HepG2 (cell line): ENCODE results near the gene COA3. TPM values are rescaled to one million over a fixed set of nuclear protein-coding genes. Genes with fewer than 3 reads are reported as not detected.

Source experiments
- ATAC-seq: fragments of 200-7000 bp; cut with Tn5 transposase; 3 replicates; pipeline ENCODE4 v1.9.1; 2020; ENCODE audit warnings: mild to moderate bottlenecking, moderate library complexity
- BruUV-seq: library from RNA; stranded (reverse); fragments of 400-500 nt; replicated peaks from 2 replicates; lab custom pipeline; 2021; lab: Mats Ljungman, UMichigan
- CTCF ChIA-PET: fragments of 300-600 bp; formaldehyde crosslinking; extraction: SDS; loops from one replicate; lab custom pipeline; 2021; ENCODE audit warnings: low total read pairs, inconsistent platforms, low intra/inter-chr PET ratio; lab: Yijun Ruan, JAX
- POLR2A ChIA-PET: fragments of 350-600 bp; sonication (Branson Sonifier 250); formaldehyde crosslinking; loops from one replicate; lab custom pipeline; 2020; ENCODE audit warnings: antibody characterized with exemption, inconsistent platforms; lab: Yijun Ruan, JAX
- DNase-seq: peaks from one replicate; pipeline ENCODE4 v3.0.0-alpha.2; 2015; ENCODE audit warnings: low spot score
- FAIRE-seq: peaks from 3 replicates; lab custom pipeline; 2011; peaks lifted over from hg19 to GRCh38; lab: Jason Lieb, UNC
- H2AFZ ChIP-seq: one replicate; pipeline ENCODE4 v1.6.1; 2011; ENCODE audit warnings: low read length, inconsistent platforms
- H3K27ac ChIP-seq: fragments of 300-600 bp; 3 replicates; pipeline ENCODE4 v1.8.0; 2011; ENCODE audit warnings: mixed run types, mild to moderate bottlenecking, mixed read lengths, low read length, inconsistent platforms; ENCODE audit not compliant: insufficient read depth; ENCODE audit errors: extremely low read length
- H3K27me3 ChIP-seq, 2 experiments: fragments of 200-600 bp in 1 of 2; 2 replicates in 1 of 2; 3 replicates in 1 of 2; pipeline versions ENCODE4 v1.6.0 to v1.8.0; 2011; ENCODE audit warnings: low read length in 2 of 2, mild to moderate bottlenecking in 2 of 2, moderate library complexity in 2 of 2, inconsistent platforms in 1 of 2; ENCODE audit not compliant: insufficient read depth in 2 of 2, control insufficient read depth in 1 of 2
- H3K36me3 ChIP-seq, 2 experiments: fragments of 200-600 bp in 1 of 2; replicated peaks in 1 of 2; 2 replicates in 1 of 2; 3 replicates in 1 of 2; pipeline versions ENCODE4 v1.5.1 to v1.8.0; 2011; ENCODE audit warnings: low read length in 2 of 2, inconsistent platforms in 1 of 2; ENCODE audit not compliant: insufficient read depth in 2 of 2, control insufficient read depth in 1 of 2
- H3K4me1 ChIP-seq: 2 replicates; pipeline ENCODE4 v1.5.1; 2012; ENCODE audit warnings: low read length, inconsistent platforms; ENCODE audit not compliant: insufficient read depth
- H3K4me2 ChIP-seq: 2 replicates; pipeline ENCODE4 v1.6.0; 2011; ENCODE audit warnings: low read depth, low read length, inconsistent platforms
- H3K4me3 ChIP-seq, 3 experiments: fragments of 200-600 bp in 1 of 3; sonication (generic), shearing (Covaris generic) in 1 of 3; replicated peaks in 1 of 3; 2 replicates each; pipeline ENCODE4 v1.5.1; 2011 to 2016; ENCODE audit warnings: low read length in 3 of 3, inconsistent platforms in 2 of 3, low read depth in 2 of 3, mild to moderate bottlenecking in 2 of 3, control low read depth in 1 of 3, mixed read lengths in 1 of 3; ENCODE audit not compliant: insufficient read depth in 1 of 3
- H3K79me2 ChIP-seq: one replicate; pipeline ENCODE4 v1.6.1; 2011; ENCODE audit warnings: low read length, inconsistent platforms; ENCODE audit not compliant: insufficient read depth
- H3K9ac ChIP-seq: 2 replicates; pipeline ENCODE4 v1.6.0; 2011; ENCODE audit warnings: mild to moderate bottlenecking, low read depth, low read length, inconsistent platforms; ENCODE audit not compliant: insufficient read depth
- H3K9me3 ChIP-seq: 2 replicates; pipeline ENCODE4 v1.5.1; 2012; ENCODE audit warnings: mild to moderate bottlenecking, low read length
- H4K20me1 ChIP-seq: 2 replicates; pipeline ENCODE4 v1.6.0; 2011; ENCODE audit warnings: inconsistent platforms, mild to moderate bottlenecking, low read length, moderate library complexity; ENCODE audit not compliant: insufficient read depth
- CEBPB ChIP-seq: IDR thresholded peaks from 2 replicates; pipeline ENCODE4 v1.6.1; 2011; ENCODE audit warnings: low read depth, low read length, improper control_type of control experiment, borderline replicate concordance
- CEBPG ChIP-seq: IDR thresholded peaks from 2 replicates; pipeline ENCODE4 v1.6.1; 2016
- JUND ChIP-seq: sonication (generic); formaldehyde crosslinking; IDR thresholded peaks from 2 replicates; pipeline ENCODE4 v1.8.0; 2022; ENCODE audit warnings: mild to moderate bottlenecking, missing genetic modification reagents
- NFYB ChIP-seq: sonication (generic); formaldehyde crosslinking; IDR thresholded peaks from 2 replicates; pipeline ENCODE4 v1.4.0; 2020; ENCODE audit warnings: missing genetic modification reagents
- RBFOX2 ChIP-seq: fragments of 200-400 bp; formaldehyde crosslinking; IDR thresholded peaks from 2 replicates; pipeline ENCODE4 v1.6.1; 2017; ENCODE audit warnings: low read depth, mild to moderate bottlenecking, low read length
- TEAD3 ChIP-seq: optimal IDR thresholded peaks from 2 replicates; pipeline ENCODE3; 2016; ENCODE audit warnings: borderline replicate concordance
- ZNF274 ChIP-seq: sonication (generic); formaldehyde crosslinking; IDR thresholded peaks from 2 replicates; pipeline ENCODE4 v1.5.1; 2020; ENCODE audit warnings: mild to moderate bottlenecking, missing genetic modification reagents
- ZNF34 ChIP-seq: sonication (generic); formaldehyde crosslinking; IDR thresholded peaks from 2 replicates; pipeline ENCODE4 v1.4.0; 2020; ENCODE audit warnings: mild to moderate bottlenecking, missing genetic modification reagents, borderline replicate concordance
- WGBS: methylation state at CpG from one replicate; pipeline ENCODE4 v1.1.6; 2017; ENCODE audit warnings: low lambda C conversion rate; 5-methylcytosine and 5-hydroxymethylcytosine counted together
- in situ Hi-C: cut with HindIII; loops from 2 replicates; pipeline ENCODE4 v1.10.0; 2017; ENCODE audit warnings: low pct_unique_long_range_greater_than_20kb; ENCODE audit not compliant: extremely low pct_ligation_motif_present
- intact Hi-C: fragments of 100-400 bp; cut with micrococcal nuclease; formaldehyde crosslinking; loops from one replicate; pipeline ENCODE4 v1.10.0; 2022; ENCODE audit not compliant: unreplicated experiment
- polyA plus RNA-seq, 8 experiments: library from polyadenylated mRNA; depleted of rRNA in 3 of 8; stranded (reverse) in 7 of 8; unstranded in 1 of 8; fragments of >200 nt; fragmentation: Illumina TruSeq in 4 of 8; extraction: Trizol in 4 of 8; gene quantifications; 2 replicates each; pipeline versions ENCODE4 v1.2.1 to v1.2.3, GENCODE V29; 2011 to 2016; ENCODE audit warnings: low read depth in 4 of 8, missing spikeins in 1 of 8, mixed read lengths in 1 of 8; ENCODE audit not compliant: insufficient read depth in 1 of 8
- total RNA-seq, 5 experiments: library from RNA; depleted of rRNA; stranded (reverse); fragments of >200 nt; fragmentation: Illumina TruSeq; extraction: Trizol; gene quantifications; 2 replicates each; pipeline ENCODE4 v1.2.3, GENCODE V29; 2016; ENCODE audit warnings: low read depth in 1 of 5
- TF ChIP-seq, protein P1 (sequence below): IDR thresholded peaks from 2 replicates; pipeline ENCODE4 v1.6.1; 2016
- TF ChIP-seq, protein P2 (sequence below): sonication (generic); formaldehyde crosslinking; IDR thresholded peaks from 2 replicates; pipeline ENCODE4 v1.8.1; 2022; ENCODE audit warnings: low read depth, mild to moderate bottlenecking, missing genetic modification reagents

The COA3 gene
- total and polyA plus RNA-seq, 2 of the 13 experiments (the other 11 are each of a cell fraction or from before 2014, with no cell fraction given) = 133 to 202 TPM

GRCh38 chr17:42814633-42815399 lies 16.3 kb upstream of the COA3 start:
- ChIA-PET POLR2A (interaction anchor here (1.4 to 4.6 kb wide), 4 partner anchors 9 to 41 kb away, joined by 4 to 29 read pairs (median 7); partner anchors contain the start of genes BECN1, CNTD1, COA3 and VPS25), CTCF (no interaction called here)
- ATAC-seq (no peak), DNase-seq (no peak)
- in situ Hi-C loops = no loop called here
- Histone ChIP-seq H3K4me2 (no peak overlapping the region), H3K4me1 (no peaks in the 10 kb centered on the region), H3K9me3 (no peaks in the 10 kb centered on the region), H3K79me2 (no peaks in the 10 kb centered on the region), H3K36me3 (peaks cover 54 to 71% of the 10 kb centered on the region in 2 experiments), H3K27ac (no peak overlapping the region)
- 95% methylated on average over 8 of the region's 8 CpGs for WGBS
- TF ChIP-seq, protein P1, sequence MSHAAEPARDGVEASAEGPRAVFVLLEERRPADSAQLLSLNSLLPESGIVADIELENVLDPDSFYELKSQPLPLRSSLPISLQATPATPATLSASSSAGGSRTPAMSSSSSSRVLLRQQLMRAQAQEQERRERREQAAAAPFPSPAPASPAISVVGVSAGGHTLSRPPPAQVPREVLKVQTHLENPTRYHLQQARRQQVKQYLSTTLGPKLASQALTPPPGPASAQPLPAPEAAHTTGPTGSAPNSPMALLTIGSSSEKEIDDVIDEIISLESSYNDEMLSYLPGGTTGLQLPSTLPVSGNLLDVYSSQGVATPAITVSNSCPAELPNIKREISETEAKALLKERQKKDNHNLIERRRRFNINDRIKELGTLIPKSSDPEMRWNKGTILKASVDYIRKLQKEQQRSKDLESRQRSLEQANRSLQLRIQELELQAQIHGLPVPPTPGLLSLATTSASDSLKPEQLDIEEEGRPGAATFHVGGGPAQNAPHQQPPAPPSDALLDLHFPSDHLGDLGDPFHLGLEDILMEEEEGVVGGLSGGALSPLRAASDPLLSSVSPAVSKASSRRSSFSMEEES (CRISPR knock-in tag) = no peak
- peak; percentile 46; the same call in 1 of the 2 replicates for TF ChIP-seq RBFOX2
- TF ChIP-seq, all 625 proteins: peak for 1
- Histone ChIP-seq H3K27me3 (no peaks in the 10 kb centered on the region), H3K4me3 (no peak overlapping the region), H3K9ac (no peak overlapping the region), H4K20me1 (no peaks in the 10 kb centered on the region), H2AFZ (no peak overlapping the region)
- no TSS peak for BruUV-seq
- intact Hi-C loops = no loop called here
- no peak for FAIRE-seq

GRCh38 chr17:42809250-42809649 lies 10.7 kb upstream of the COA3 start:
- CTCF ChIA-PET = no interaction called here
- no peak for ATAC-seq
- TF ChIP-seq TEAD3 (CRISPR knock-in tag) = peak; percentile 21
- TF ChIP-seq ZNF34 (CRISPR knock-in tag) = no peak
- TF ChIP-seq JUND (CRISPR knock-in tag) = no peak
- TF ChIP-seq, protein P2, sequence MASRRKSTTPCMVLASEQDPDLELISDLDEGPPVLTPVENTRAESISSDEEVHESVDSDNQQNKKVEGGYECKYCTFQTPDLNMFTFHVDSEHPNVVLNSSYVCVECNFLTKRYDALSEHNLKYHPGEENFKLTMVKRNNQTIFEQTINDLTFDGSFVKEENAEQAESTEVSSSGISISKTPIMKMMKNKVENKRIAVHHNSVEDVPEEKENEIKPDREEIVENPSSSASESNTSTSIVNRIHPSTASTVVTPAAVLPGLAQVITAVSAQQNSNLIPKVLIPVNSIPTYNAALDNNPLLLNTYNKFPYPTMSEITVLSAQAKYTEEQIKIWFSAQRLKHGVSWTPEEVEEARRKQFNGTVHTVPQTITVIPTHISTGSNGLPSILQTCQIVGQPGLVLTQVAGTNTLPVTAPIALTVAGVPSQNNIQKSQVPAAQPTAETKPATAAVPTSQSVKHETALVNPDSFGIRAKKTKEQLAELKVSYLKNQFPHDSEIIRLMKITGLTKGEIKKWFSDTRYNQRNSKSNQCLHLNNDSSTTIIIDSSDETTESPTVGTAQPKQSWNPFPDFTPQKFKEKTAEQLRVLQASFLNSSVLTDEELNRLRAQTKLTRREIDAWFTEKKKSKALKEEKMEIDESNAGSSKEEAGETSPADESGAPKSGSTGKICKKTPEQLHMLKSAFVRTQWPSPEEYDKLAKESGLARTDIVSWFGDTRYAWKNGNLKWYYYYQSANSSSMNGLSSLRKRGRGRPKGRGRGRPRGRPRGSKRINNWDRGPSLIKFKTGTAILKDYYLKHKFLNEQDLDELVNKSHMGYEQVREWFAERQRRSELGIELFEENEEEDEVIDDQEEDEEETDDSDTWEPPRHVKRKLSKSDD = no peak
- TF ChIP-seq NFYB (CRISPR knock-in tag) = no peak
- TF ChIP-seq CEBPG (CRISPR knock-in tag) = 0 out of 2 replicates have a peak, but pooled peaks have one; percentile 11
- no peak for TF ChIP-seq ZNF274 (CRISPR knock-in tag)
- peak; percentile 58; the same call in 1 of the 2 replicates for TF ChIP-seq CEBPB

More at GRCh38 chr17:42809250-42809649, 10.7 kb upstream of the COA3 start:
- no peak overlapping the region for H2AFZ ChIP-seq
- FAIRE-seq (peak; percentile 18), DNase-seq (no peak)
- H3K27ac ChIP-seq = no peak overlapping the region
- in situ Hi-C loops = no loop called here
- no peak overlapping the region for H3K9ac ChIP-seq
- no TSS peak for BruUV-seq
- 64% methylated on average over 3 of the region's 3 CpGs for WGBS
- peaks cover 14 to 17% of the 10 kb centered on the region in 2 experiments for H3K36me3 ChIP-seq
- POLR2A ChIA-PET = interaction anchor here (1.3 to 1.7 kb wide), 2 partner anchors 12 to 29 kb away, joined by 3 to 12 read pairs; partner anchors contain the start of gene WNK4
- H4K20me1 ChIP-seq = no peaks in the 10 kb centered on the region
- H3K9me3 ChIP-seq = no peaks in the 10 kb centered on the region
- H3K4me2 ChIP-seq = no peak overlapping the region
- no peaks in the 10 kb centered on the region for H3K27me3 ChIP-seq
- H3K4me3 ChIP-seq = no peak overlapping the region
- intact Hi-C loops = no loop called here
- no peaks in the 10 kb centered on the region for H3K79me2 ChIP-seq
- H3K4me1 ChIP-seq = peaks cover 18% of the 10 kb centered on the region
